HCT116 (cell line): ENCODE results near the gene SGIP1.

ENCODE experiments used
- ATF3 ChIP-seq: IDR thresholded peaks from 2 replicates; pipeline ENCODE4 v1.6.1; 2012
- CTCF ChIP-seq, 3 experiments: fragments of 200-600 bp in 1 of 3; sonication (generic) in 1 of 3; IDR thresholded peaks in 2 of 3; conservative IDR thresholded peaks in 1 of 3; 2 replicates each; pipeline ENCODE4 v1.5.1; 2012 to 2017; ENCODE audit warnings: low read depth in 2 of 3, low read length in 2 of 3, antibody characterized with exemption in 1 of 3, borderline replicate concordance in 1 of 3, control low read depth in 1 of 3, mild to moderate bottlenecking in 1 of 3, mixed read lengths in 1 of 3, mixed run types in 1 of 3, moderate library complexity in 1 of 3; ENCODE audit not compliant: insufficient read depth in 1 of 3
- ELF1 ChIP-seq: IDR thresholded peaks from 2 replicates; pipeline ENCODE4 v1.6.1; 2012; ENCODE audit warnings: low read depth, borderline replicate concordance
- EZH2 ChIP-seq: fragments of 200-600 bp; sonication (generic); IDR thresholded peaks from 2 replicates; pipeline ENCODE4 v1.6.1; 2017; ENCODE audit warnings: antibody characterized with exemption, mixed run types
- EZH2phosphoT487 ChIP-seq: fragments of 200-600 bp; IDR thresholded peaks from 2 replicates; pipeline ENCODE4 v1.6.1; 2018; ENCODE audit warnings: antibody characterized with exemption, borderline replicate concordance
- MAX ChIP-seq: IDR thresholded peaks from 2 replicates; pipeline ENCODE4 v1.6.1; 2012
- POLR2A ChIP-seq: IDR thresholded peaks from 2 replicates; pipeline ENCODE4 v1.7.0; 2011; ENCODE audit warnings: borderline replicate concordance; ENCODE audit not compliant: insufficient read depth, insufficient read length; ENCODE audit errors: extremely low read depth
- POLR2AphosphoS5 ChIP-seq: IDR thresholded peaks from 2 replicates; pipeline ENCODE4 v1.6.1; 2011; ENCODE audit warnings: mild to moderate bottlenecking, low read depth, low read length, moderate library complexity
- RAD21 ChIP-seq: IDR thresholded peaks from 2 replicates; pipeline ENCODE4 v1.6.1; 2012; ENCODE audit warnings: low read depth, mild to moderate bottlenecking
- SIN3A ChIP-seq: IDR thresholded peaks from 2 replicates; pipeline ENCODE4 v1.6.1; 2012; ENCODE audit warnings: low read depth
- SP1 ChIP-seq: IDR thresholded peaks from 2 replicates; pipeline ENCODE4 v1.6.1; 2012; ENCODE audit warnings: low read depth
- TF ChIP-seq, protein P1 (sequence below): IDR thresholded peaks from 2 replicates; pipeline ENCODE4 v1.6.1; 2012; ENCODE audit warnings: low read depth

DNA sequence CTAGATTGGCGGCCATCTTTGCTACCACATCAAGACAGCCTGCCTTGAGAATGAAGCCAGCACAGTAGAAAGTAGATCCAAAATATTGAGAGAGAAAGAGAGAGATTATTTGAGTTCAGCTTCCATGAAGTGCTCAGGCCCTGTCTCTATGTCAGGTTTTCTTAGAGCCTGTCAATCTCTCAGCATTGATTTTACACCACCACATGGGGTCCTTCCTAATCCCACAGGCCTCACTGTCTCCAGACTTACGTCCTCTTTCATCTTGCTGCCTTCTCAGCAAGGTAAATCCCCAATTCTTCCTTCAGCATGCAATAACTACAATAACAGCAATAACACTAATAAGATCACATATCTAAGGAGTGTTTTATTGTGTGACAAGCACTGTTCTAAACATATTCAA is 239.3 kb downstream of the SGIP1 start:
- no peak for TF ChIP-seq ATF3
- TF ChIP-seq CTCF (IDR thresholded peaks at IDR 0.05 in 2 of 3, conservative IDR thresholded peaks at IDR 0.05 in 1 of 3; ENCODE audit: borderline replicate concordance in 1 of 3, insufficient read depth in 1 of 3, low read depth in 2 of 3, low read length in 2 of 3), result no peak
- no peak for TF ChIP-seq RAD21
- no peak for TF ChIP-seq POLR2AphosphoS5
- TF ChIP-seq EZH2, result no peak
- TF ChIP-seq POLR2A, result no peak
- TF ChIP-seq EZH2phosphoT487, result no peak
- TF ChIP-seq MAX, result no peak
- TF ChIP-seq ELF1, result no peak
- no peak for TF ChIP-seq SP1
- TF ChIP-seq SIN3A, result no peak
- TF ChIP-seq, protein P1, sequence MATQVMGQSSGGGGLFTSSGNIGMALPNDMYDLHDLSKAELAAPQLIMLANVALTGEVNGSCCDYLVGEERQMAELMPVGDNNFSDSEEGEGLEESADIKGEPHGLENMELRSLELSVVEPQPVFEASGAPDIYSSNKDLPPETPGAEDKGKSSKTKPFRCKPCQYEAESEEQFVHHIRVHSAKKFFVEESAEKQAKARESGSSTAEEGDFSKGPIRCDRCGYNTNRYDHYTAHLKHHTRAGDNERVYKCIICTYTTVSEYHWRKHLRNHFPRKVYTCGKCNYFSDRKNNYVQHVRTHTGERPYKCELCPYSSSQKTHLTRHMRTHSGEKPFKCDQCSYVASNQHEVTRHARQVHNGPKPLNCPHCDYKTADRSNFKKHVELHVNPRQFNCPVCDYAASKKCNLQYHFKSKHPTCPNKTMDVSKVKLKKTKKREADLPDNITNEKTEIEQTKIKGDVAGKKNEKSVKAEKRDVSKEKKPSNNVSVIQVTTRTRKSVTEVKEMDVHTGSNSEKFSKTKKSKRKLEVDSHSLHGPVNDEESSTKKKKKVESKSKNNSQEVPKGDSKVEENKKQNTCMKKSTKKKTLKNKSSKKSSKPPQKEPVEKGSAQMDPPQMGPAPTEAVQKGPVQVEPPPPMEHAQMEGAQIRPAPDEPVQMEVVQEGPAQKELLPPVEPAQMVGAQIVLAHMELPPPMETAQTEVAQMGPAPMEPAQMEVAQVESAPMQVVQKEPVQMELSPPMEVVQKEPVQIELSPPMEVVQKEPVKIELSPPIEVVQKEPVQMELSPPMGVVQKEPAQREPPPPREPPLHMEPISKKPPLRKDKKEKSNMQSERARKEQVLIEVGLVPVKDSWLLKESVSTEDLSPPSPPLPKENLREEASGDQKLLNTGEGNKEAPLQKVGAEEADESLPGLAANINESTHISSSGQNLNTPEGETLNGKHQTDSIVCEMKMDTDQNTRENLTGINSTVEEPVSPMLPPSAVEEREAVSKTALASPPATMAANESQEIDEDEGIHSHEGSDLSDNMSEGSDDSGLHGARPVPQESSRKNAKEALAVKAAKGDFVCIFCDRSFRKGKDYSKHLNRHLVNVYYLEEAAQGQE, result no peak
